HL-60/S4 treated with retinoic acid at 250 ng/mL for 4 days and 3 days (cell line): ENCODE measurements around the gene MAP2K6.

Experiments
- in situ Hi-C: fragments of 300-500 bp; cut with MboI; formaldehyde crosslinking; loops from 2 replicates; pipeline ENCODE4 v1.7.0; 2022; ENCODE audit warnings: low sequenced_read_pairs

MAP2K6 gene

GRCh38 chr17:69425978-69426377 is 11.5 kb downstream of the MAP2K6 start:
- in situ Hi-C loops: no loop called here

- in situ Hi-C loops: no loop called here
Measured at GRCh38 chr17:69427486-69428197, 13.1 kb downstream of the MAP2K6 start.

- in situ Hi-C loops: no loop called here
Measured at GRCh38 chr17:69428252-69428980, 13.9 kb downstream of the MAP2K6 start.

- in situ Hi-C loops: no loop called here
Measured at GRCh38 chr17:69430488-69430887, 16.0 kb downstream of the MAP2K6 start.

GRCh38 chr17:69431835-69432234 is 17.3 kb downstream of the MAP2K6 start:
- in situ Hi-C loops: no loop called here

GRCh38 chr17:69433093-69433492 is 18.6 kb downstream of the MAP2K6 start:
- in situ Hi-C loops: no loop called here

GRCh38 chr17:69434164-69434579 is 19.7 kb downstream of the MAP2K6 start:
- in situ Hi-C loops: no loop called here

- in situ Hi-C loops: no loop called here
Measured at GRCh38 chr17:69435971-69436696, 21.6 kb downstream of the MAP2K6 start.

GRCh38 chr17:69437475-69437874 is 23.0 kb downstream of the MAP2K6 start:
- in situ Hi-C loops: no loop called here

- in situ Hi-C loops: no loop called here
Measured at GRCh38 chr17:69438776-69439175, 24.3 kb downstream of the MAP2K6 start.

GRCh38 chr17:69441179-69441578 is 26.7 kb downstream of the MAP2K6 start:
- in situ Hi-C loops: no loop called here

- in situ Hi-C loops: no loop called here
Measured at GRCh38 chr17:69443138-69443537, 28.6 kb downstream of the MAP2K6 start.

GRCh38 chr17:69444023-69444422 is 29.5 kb downstream of the MAP2K6 start:
- in situ Hi-C loops: no loop called here

GRCh38 chr17:69445132-69445531 is 30.6 kb downstream of the MAP2K6 start:
- in situ Hi-C loops: no loop called here

- in situ Hi-C loops: no loop called here
Measured at GRCh38 chr17:69447726-69448125, 33.2 kb downstream of the MAP2K6 start.

GRCh38 chr17:69448431-69449102 is 34.1 kb downstream of the MAP2K6 start:
- in situ Hi-C loops: no loop called here

GRCh38 chr17:69450131-69450530 is 35.6 kb downstream of the MAP2K6 start:
- in situ Hi-C loops: no loop called here

GRCh38 chr17:69450918-69451317 is 36.4 kb downstream of the MAP2K6 start:
- in situ Hi-C loops: no loop called here

GRCh38 chr17:69451416-69452394 is 37.2 kb downstream of the MAP2K6 start:
- in situ Hi-C loops: no loop called here

GRCh38 chr17:69452664-69453260 is 38.3 kb downstream of the MAP2K6 start:
- in situ Hi-C loops: no loop called here
